NCI-H226 (cell line): Measurements from ENCODE around the gene ALG2.
"Not testable (repeated sequence)": the region's sequence is repeated elsewhere in the genome, so short reads cannot be mapped to it uniquely, and the experiment has no call there.

Experiments
- DNase-seq: peaks from one replicate; pipeline ENCODE4 v3.0.0-alpha.2; 2015

The ALG2 gene

GRCh38 chr9:99221621-99222415 is at the start of gene ALG2, which contains the start of gene SEC61B:
ALG2 (minus strand) TSS chr9:99221942; CDS start chr9:99221894, 48 bp downstream.
SEC61B (plus strand) TSS chr9:99222282; CDS start chr9:99222364, 82 bp downstream.
- peak; percentile 84 for DNase-seq

- no peak for DNase-seq
Observed at GRCh38 chr9:99270491-99270890, 48.7 kb upstream of the ALG2 start.

GRCh38 chr9:99269416-99269815 is 47.7 kb upstream of the ALG2 start:
- peak; percentile 60 for DNase-seq

- DNase-seq: peak; percentile 61
Observed at GRCh38 chr9:99266255-99267023, 44.7 kb upstream of the ALG2 start.

- no peak for DNase-seq
Observed at GRCh38 chr9:99265691-99266090, 43.9 kb upstream of the ALG2 start.

- DNase-seq: no peak
Observed at GRCh38 chr9:99264070-99264680, 42.4 kb upstream of the ALG2 start.

GRCh38 chr9:99262949-99263418 is 41.2 kb upstream of the ALG2 start:
- no peak for DNase-seq

GRCh38 chr9:99261923-99262322 is 40.2 kb upstream of the ALG2 start:
- no peak for DNase-seq

- no peak for DNase-seq
Observed at GRCh38 chr9:99259231-99259918, 37.6 kb upstream of the ALG2 start.

GRCh38 chr9:99257723-99258389 is 36.1 kb upstream of the ALG2 start:
- no peak for DNase-seq

- DNase-seq: no peak
Observed at GRCh38 chr9:99255651-99256050, 33.9 kb upstream of the ALG2 start.

GRCh38 chr9:99253772-99254431 is 32.2 kb upstream of the ALG2 start:
- no peak for DNase-seq

GRCh38 chr9:99253134-99253533 is 31.4 kb upstream of the ALG2 start:
- no peak for DNase-seq

GRCh38 chr9:99251157-99251556 is 29.4 kb upstream of the ALG2 start:
- no peak for DNase-seq

GRCh38 chr9:99249619-99250018 is 27.9 kb upstream of the ALG2 start:
- DNase-seq: no peak

- no peak for DNase-seq
Observed at GRCh38 chr9:99244344-99245260, 22.9 kb upstream of the ALG2 start.

GRCh38 chr9:99241106-99241505 is 19.4 kb upstream of the ALG2 start:
- no peak for DNase-seq

- DNase-seq: no peak
Observed at GRCh38 chr9:99239341-99240060, 17.8 kb upstream of the ALG2 start.

- no peak for DNase-seq
Observed at GRCh38 chr9:99238331-99238730, 16.6 kb upstream of the ALG2 start.

GRCh38 chr9:99237849-99238248 is 16.1 kb upstream of the ALG2 start:
- DNase-seq: not testable (repeated sequence)
